Lung (tissue), 12 donors: ENCODE data around the gene PIN4. TPM values are rescaled to one million over a fixed set of nuclear protein-coding genes. Genes with fewer than 3 reads are reported as not detected.

Experiments
- ATAC-seq: fragments of 200-7000 bp; cut with Tn5 transposase; one replicate; pipeline ENCODE4 v1.9.1; 2020; ENCODE audit warnings: moderate number of reproducible peaks; ENCODE audit not compliant: insufficient read depth, low FRiP score
- DNase-seq, 3 donors: peaks; one replicate each; pipeline ENCODE4 v3.0.0-alpha.2; 2013 to 2017
- H3K27ac ChIP-seq, 2 donors: one replicate each; pipeline ENCODE4 v1.5.1; 2013; ENCODE audit warnings: mild to moderate bottlenecking in 2 of 2, moderate library complexity in 2 of 2, control low read depth in 1 of 2, inconsistent platforms in 1 of 2, low read depth in 1 of 2, low read length in 1 of 2
- H3K27me3 ChIP-seq, 3 donors: one replicate each; pipeline ENCODE4 v1.5.1; 2013; ENCODE audit warnings: low read length in 2 of 3; ENCODE audit not compliant: control insufficient read depth in 3 of 3, insufficient read depth in 3 of 3
- H3K36me3 ChIP-seq, 4 donors: one replicate each; pipeline ENCODE4 v1.5.1; 2013; ENCODE audit warnings: low read length in 4 of 4, mild to moderate bottlenecking in 1 of 4, moderate library complexity in 1 of 4; ENCODE audit not compliant: control insufficient read depth in 4 of 4, insufficient read depth in 4 of 4
- H3K4me1 ChIP-seq, 5 donors: one replicate each; pipeline ENCODE4 v1.5.1; 2013; ENCODE audit warnings: low read length in 5 of 5, mild to moderate bottlenecking in 2 of 5, moderate library complexity in 1 of 5; ENCODE audit not compliant: control insufficient read depth in 5 of 5, insufficient read depth in 5 of 5
- H3K4me3 ChIP-seq: one replicate; pipeline ENCODE4 v1.5.1; 2013; ENCODE audit warnings: mild to moderate bottlenecking, control low read depth, moderate library complexity
- H3K9ac ChIP-seq, 2 donors: one replicate each; pipeline ENCODE4 v1.5.1; 2013; ENCODE audit warnings: low read length in 2 of 2, control low read depth in 1 of 2; ENCODE audit not compliant: insufficient read depth in 1 of 2
- H3K9me3 ChIP-seq, 4 donors: one replicate each; pipeline ENCODE4 v1.5.1; 2013; ENCODE audit warnings: low read length in 3 of 4, mild to moderate bottlenecking in 1 of 4, moderate library complexity in 1 of 4; ENCODE audit not compliant: control insufficient read depth in 4 of 4, insufficient read depth in 3 of 4
- WGBS, 2 donors: extraction: QIAGEN DNeasy Blood & Tissue Kit; methylation state at CpG; one replicate each; pipeline ENCODE4 v1.1.7; 2013; 5-methylcytosine and 5-hydroxymethylcytosine counted together
- polyA plus RNA-seq, 2 donors: library from polyadenylated mRNA; stranded (reverse); fragments of 200-250 nt; gene quantifications; one replicate each; pipeline ENCODE4 v1.2.1, GENCODE V29; 2013
- total RNA-seq, 2 donors: library from RNA; depleted of rRNA in 1 of 2; stranded (reverse); fragments of >200 nt in 1 of 2; gene quantifications; one replicate each; pipeline ENCODE4 v1.2.1, GENCODE V29; 2014 to 2021
- TF ChIP-seq, protein P1 (sequence below): IDR thresholded peaks from 2 replicates; pipeline ENCODE4 v1.5.1; 2012; ENCODE audit warnings: mild to moderate bottlenecking; ENCODE audit errors: control extremely low read depth, extremely low read depth
- donor health status: control.
- donor health status: control.
- donor health status: Bipolar disorder and iron deficiency.
- donor health status: healthy.
- donor health status: DM: yes; HTN: yes; CAD: no.

The PIN4 gene
- total and polyA plus RNA-seq, 4 donors: 6.7 to 24.5 (median 11.2) TPM

DNA sequence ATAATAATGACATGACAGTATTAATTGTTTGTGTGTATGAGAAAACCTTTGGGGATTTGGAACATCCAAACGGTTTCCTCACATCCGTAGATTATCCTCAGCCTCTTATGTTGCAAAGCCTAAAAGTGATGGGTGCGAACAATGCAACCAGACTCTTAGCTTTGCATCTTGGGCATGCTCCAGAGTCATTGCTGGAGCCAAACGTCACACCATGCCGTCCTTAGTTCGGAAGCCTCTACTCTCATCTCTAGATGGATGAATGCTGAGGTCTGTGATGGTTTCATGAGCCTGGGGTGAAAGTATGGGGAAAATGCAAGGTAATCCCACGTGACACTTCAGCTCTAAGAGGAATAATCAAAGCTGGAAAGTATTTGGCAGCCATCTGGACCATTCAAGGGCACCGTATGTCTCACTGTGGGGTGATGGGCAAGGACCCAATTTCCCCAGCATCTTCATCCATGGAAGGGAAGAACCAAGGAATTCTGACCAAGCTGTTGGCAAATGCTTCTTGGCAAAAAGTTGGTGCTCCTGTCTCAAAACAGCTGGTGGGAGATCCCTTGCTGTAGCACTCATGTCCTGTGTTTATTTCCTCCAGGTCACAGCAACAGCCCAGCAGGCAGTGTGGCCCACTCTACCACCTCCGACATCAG, 43.6 kb upstream of the PIN4 start:
- Histone ChIP-seq H3K9me3 (no peaks in the 10 kb centered on the region), H3K27ac (no peak overlapping the region), H3K27me3 (peaks cover 0 to 8% (median 6%) of the 10 kb centered on the region in 3 donors), H3K4me3 (no peak overlapping the region), H3K4me1 (no peaks in the 10 kb centered on the region), H3K36me3 (peaks cover 0 to 2% (median 0%) of the 10 kb centered on the region in 4 donors), H3K9ac (no peak overlapping the region)
- no peak for DNase-seq
- ATAC-seq: no peak
- TF ChIP-seq, protein P1, sequence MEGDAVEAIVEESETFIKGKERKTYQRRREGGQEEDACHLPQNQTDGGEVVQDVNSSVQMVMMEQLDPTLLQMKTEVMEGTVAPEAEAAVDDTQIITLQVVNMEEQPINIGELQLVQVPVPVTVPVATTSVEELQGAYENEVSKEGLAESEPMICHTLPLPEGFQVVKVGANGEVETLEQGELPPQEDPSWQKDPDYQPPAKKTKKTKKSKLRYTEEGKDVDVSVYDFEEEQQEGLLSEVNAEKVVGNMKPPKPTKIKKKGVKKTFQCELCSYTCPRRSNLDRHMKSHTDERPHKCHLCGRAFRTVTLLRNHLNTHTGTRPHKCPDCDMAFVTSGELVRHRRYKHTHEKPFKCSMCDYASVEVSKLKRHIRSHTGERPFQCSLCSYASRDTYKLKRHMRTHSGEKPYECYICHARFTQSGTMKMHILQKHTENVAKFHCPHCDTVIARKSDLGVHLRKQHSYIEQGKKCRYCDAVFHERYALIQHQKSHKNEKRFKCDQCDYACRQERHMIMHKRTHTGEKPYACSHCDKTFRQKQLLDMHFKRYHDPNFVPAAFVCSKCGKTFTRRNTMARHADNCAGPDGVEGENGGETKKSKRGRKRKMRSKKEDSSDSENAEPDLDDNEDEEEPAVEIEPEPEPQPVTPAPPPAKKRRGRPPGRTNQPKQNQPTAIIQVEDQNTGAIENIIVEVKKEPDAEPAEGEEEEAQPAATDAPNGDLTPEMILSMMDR: no peak
- 79 to 89% methylated on average over 9 of the region's 9 CpGs for WGBS, 2 donors

DNA sequence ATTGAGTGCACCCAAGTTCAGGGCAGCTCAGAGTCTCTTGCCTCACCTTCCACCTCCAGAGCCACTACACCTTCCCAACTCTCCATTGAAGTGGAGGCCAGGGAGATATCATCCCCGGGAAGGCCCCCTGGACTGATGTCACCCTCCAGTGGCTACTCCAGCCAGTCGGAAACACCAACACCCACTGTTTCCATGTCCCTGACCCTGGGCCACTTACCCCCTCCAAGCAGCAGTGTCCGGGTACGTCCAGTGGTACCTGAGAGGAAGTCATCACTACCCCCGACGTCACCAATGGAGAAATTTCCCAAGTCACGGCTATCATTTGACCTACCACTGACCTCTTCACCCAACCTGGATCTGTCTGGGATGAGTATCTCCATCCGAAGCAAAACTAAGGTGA, 42.0 kb upstream of the PIN4 start:
- TF ChIP-seq, protein P1: no peak
- H3K9me3 ChIP-seq: no peaks in the 10 kb centered on the region
- peaks cover 0 to 2% (median 0%) of the 10 kb centered on the region in 4 donors for H3K36me3 ChIP-seq
- 89 to 95% methylated on average over 8 of the region's 8 CpGs for WGBS, 2 donors
- DNase-seq (no peak), ATAC-seq (no peak)
- no peaks in the 10 kb centered on the region for H3K4me1 ChIP-seq
- no peak overlapping the region for H3K4me3 ChIP-seq
- H3K27ac ChIP-seq: no peak overlapping the region
- no peak overlapping the region for H3K9ac ChIP-seq
- peaks cover 0 to 13% (median 7%) of the 10 kb centered on the region in 3 donors for H3K27me3 ChIP-seq

DNA sequence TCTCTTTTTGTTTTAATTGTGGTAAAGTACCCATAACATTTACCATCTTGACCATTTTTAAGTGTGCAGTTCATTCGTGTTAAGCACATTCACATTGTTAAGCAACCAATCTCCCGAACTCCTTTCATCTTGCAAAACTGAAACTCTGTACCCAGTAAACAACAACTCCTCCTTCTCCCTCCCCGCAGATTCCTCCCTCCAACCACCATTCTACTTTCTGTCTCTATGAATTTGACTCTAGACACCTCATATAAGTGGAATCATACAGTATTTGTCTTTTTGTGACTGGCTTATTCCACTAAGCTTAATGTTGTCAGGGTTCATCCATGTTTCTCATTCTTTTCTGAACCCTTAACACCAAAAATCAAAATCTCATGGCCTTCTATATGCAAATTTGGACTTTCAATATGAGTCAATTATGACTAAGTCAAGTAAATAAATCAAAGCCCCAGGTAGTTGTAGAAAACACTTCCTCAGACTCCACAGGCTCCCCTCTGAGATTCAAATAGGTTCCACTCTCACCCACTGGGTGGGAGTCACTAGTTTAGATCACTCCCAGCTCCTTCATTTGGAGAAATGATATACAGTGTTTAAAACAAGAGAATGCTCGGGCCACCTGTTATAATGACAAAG, 40.1 kb upstream of the PIN4 start:
- DNase-seq (no peak), ATAC-seq (no peak)
- Histone ChIP-seq H3K9ac (no peak overlapping the region), H3K36me3 (peaks cover 0 to 2% (median 0%) of the 10 kb centered on the region in 4 donors), H3K4me1 (no peaks in the 10 kb centered on the region), H3K27me3 (peaks cover 0 to 18% (median 7%) of the 10 kb centered on the region in 3 donors), H3K9me3 (no peaks in the 10 kb centered on the region), H3K4me3 (no peak overlapping the region), H3K27ac (no peak overlapping the region)
- 58 to 80% methylated on average over 4 of the region's 4 CpGs for WGBS, 2 donors
- TF ChIP-seq, protein P1: no peak
